GM10248 (cell line): ENCODE data around the gene COL9A3.

Experiments used
- CTCF ChIA-PET: fragments of 300-600 bp; sonication (Branson Sonifier 250); formaldehyde crosslinking; extraction: SDS; loops from one replicate; lab custom pipeline; 2021; ENCODE audit warnings: antibody characterized with exemption; lab: Yijun Ruan, JAX
- POLR2A ChIA-PET: fragments of 350-650 bp; sonication (Branson Sonifier 250); formaldehyde crosslinking; extraction: SDS; loops from one replicate; lab custom pipeline; 2020; ENCODE audit warnings: antibody characterized with exemption; lab: Yijun Ruan, JAX
- DNase-seq: peaks from one replicate; pipeline ENCODE4 v3.0.0; 2012; ENCODE audit errors: extremely low spot score
- TF ChIP-seq, protein P1 (sequence below): IDR thresholded peaks from 2 replicates; pipeline ENCODE4 v1.5.1; 2012; ENCODE audit warnings: mild to moderate bottlenecking, low read depth; ENCODE audit errors: extremely low read depth, missing control alignments, control extremely low read depth

The COL9A3 gene

GRCh38 chr20:62812181-62812906 lies 4.5 kb upstream of the COL9A3 start:
- no peak for DNase-seq
- ChIA-PET POLR2A (no interaction called here), CTCF (interaction anchor here (1.2 kb wide), 1 partner anchor 312 kb away, joined by 3 read pairs; no protein-coding TSS in a partner anchor)
- TF ChIP-seq, protein P1, sequence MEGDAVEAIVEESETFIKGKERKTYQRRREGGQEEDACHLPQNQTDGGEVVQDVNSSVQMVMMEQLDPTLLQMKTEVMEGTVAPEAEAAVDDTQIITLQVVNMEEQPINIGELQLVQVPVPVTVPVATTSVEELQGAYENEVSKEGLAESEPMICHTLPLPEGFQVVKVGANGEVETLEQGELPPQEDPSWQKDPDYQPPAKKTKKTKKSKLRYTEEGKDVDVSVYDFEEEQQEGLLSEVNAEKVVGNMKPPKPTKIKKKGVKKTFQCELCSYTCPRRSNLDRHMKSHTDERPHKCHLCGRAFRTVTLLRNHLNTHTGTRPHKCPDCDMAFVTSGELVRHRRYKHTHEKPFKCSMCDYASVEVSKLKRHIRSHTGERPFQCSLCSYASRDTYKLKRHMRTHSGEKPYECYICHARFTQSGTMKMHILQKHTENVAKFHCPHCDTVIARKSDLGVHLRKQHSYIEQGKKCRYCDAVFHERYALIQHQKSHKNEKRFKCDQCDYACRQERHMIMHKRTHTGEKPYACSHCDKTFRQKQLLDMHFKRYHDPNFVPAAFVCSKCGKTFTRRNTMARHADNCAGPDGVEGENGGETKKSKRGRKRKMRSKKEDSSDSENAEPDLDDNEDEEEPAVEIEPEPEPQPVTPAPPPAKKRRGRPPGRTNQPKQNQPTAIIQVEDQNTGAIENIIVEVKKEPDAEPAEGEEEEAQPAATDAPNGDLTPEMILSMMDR = no peak

- CTCF ChIA-PET = interaction anchor here (1.2 kb wide), 1 partner anchor 313 kb away, joined by 3 read pairs; no protein-coding TSS in a partner anchor
- TF ChIP-seq, protein P1 = no peak
- POLR2A ChIA-PET = no interaction called here
- no peak for DNase-seq
Measured at GRCh38 chr20:62812907-62813200, 4.0 kb upstream of the COL9A3 start.

DNA sequence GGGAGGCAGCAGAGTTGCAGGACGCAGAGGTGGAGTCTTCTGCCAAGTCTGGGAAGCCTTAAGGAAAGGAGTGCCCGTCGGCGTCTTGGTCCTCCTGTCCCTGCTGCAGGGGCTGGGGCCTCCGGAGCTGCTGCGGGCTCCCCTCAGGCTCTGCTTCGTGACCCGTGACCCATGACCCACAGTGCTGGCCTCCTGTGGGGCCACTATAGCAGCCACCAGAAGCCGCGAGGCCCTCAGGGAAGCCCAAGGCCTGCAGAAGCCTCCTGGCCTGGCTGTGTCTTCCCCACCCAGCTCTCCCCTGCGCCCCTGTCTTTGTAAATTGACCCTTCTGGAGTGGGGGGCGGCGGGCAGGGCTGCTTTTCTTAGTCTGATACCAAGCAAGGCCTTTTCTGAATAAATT lies 3.3 kb upstream of the COL9A3 start:
- no peak for DNase-seq
- ChIA-PET POLR2A (no interaction called here), CTCF (interaction anchor here (0.8 kb wide), 1 partner anchor 9 kb away, joined by 3 read pairs; no protein-coding TSS in a partner anchor)
- TF ChIP-seq, protein P1 = no peak

- ChIA-PET CTCF (interaction anchor here (0.8 to 1.3 kb wide), 2 partner anchors 9 to 23 kb away, joined by 3 read pairs; no protein-coding TSS in a partner anchor), POLR2A (no interaction called here)
- no peak for DNase-seq
- TF ChIP-seq, protein P1 = no peak
Measured at GRCh38 chr20:62814060-62814708, 2.7 kb upstream of the COL9A3 start.

DNA sequence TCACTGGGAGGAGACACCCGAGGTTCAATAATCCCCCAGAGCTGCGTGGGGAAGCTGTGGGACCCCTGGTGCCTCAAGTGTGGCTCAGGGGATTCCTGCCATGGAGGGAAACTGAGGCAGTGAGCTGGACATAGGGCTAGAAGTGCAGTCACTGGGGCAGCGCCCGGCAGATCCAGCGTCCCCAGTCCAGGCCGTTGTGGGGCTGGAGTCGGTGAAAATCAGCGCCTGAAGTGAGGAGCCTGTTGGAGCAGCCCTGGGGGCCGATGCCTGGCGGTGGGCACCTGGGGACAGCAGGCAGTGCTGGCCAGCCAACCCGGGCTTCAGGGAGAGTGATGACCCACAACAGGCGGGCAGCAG lies 2.2 kb upstream of the COL9A3 start:
- ChIA-PET CTCF (interaction anchor here (0.7 to 1.3 kb wide), 2 partner anchors 23 to 61 kb away, joined by 3 read pairs; no protein-coding TSS in a partner anchor), POLR2A (no interaction called here)
- TF ChIP-seq, protein P1 = no peak
- no peak for DNase-seq

DNA sequence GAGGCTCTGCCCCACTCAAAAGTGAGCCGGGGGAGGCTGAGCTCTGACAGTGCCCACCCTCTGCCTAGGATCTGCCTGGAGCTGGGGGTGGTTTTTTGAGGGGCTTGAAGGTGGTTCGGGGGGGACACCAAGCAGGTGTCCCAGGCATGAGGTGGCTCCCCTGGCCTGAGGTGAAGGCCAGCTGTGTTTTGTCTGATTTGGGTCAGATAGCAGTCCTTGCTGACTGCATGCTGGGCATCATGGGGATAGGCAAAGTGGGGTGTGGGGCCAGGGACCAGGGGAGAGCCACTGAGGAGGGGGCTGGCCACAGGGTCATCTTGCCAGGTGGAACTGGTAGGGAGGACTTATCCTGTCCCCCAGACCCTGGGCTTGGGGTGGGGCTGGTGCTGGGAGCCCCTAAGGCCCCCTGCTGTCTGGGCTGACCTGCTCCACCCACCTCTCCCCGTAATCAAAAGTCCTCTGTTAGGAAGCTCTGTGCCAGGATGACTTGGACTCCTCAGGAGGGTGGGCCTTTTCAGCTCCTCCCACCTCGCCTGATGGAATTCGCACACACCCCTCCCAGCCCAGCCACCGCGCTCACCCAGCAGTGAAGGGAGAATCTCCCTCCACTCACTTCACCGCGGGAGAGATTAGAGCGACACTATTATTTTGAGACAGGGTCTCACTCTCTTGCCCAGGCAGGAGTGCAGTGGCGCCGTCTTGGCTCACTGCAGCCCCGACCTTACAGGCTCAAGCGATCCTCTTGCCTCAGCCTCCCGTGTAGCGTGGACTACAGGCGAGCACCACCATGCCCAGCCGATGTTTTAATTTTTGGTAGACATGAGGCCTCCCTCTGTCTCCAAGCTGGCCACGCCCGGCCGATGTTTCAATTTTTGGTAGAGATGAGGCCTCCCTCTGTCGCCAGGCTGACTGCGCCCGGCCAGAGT lies 1.5 kb upstream of the COL9A3 start:
- ChIA-PET POLR2A (no interaction called here), CTCF (interaction anchor here (0.7 to 1.6 kb wide), 3 partner anchors 8 to 60 kb away, joined by 3 read pairs; no protein-coding TSS in a partner anchor)
- TF ChIP-seq, protein P1 = no peak

More for the DNA sequence above, 1.5 kb upstream of the COL9A3 start:
- no peak for DNase-seq
